PC-3 (cell line): ENCODE results near the gene RB1. TPM values are rescaled to one million over a fixed set of nuclear protein-coding genes. Genes with fewer than 3 reads are reported as not detected.

Source experiments
- ATAC-seq: fragments of 200-7000 bp; cut with Tn5 transposase; 2 replicates; pipeline ENCODE4 v1.9.1; 2020; ENCODE audit warnings: mild to moderate bottlenecking, moderate library complexity
- BruUV-seq: library from RNA; stranded (reverse); fragments of 400-500 nt; replicated peaks from 2 replicates; lab custom pipeline; 2021; lab: Mats Ljungman, UMichigan
- CTCF ChIA-PET: fragments of 300-600 bp; sonication (Branson Sonifier 250); formaldehyde crosslinking; loops from one replicate; lab custom pipeline; 2022; ENCODE audit warnings: antibody characterized with exemption; lab: Charles Lee
- POLR2A ChIA-PET: fragments of 300-600 bp; sonication (Branson Sonifier 250); formaldehyde crosslinking; loops from one replicate; lab custom pipeline; 2022; ENCODE audit warnings: antibody characterized with exemption; ENCODE audit not compliant: unreplicated experiment; lab: Charles Lee
- DNase-seq: peaks from one replicate; pipeline ENCODE4 v3.0.0-alpha.2; 2015
- H2AFZ ChIP-seq: fragments of 300-600 bp; sonication (generic); 2 replicates; pipeline ENCODE4 v1.6.0; 2016; ENCODE audit warnings: antibody characterized with exemption, low read length
- H3F3A ChIP-seq: fragments of 300-600 bp; sonication (generic); one replicate; pipeline ENCODE4 v1.6.0; 2017; ENCODE audit warnings: antibody characterized with exemption, low read length, control low read depth, mild to moderate bottlenecking; ENCODE audit not compliant: unreplicated experiment
- H3K27ac ChIP-seq: fragments of 300-600 bp; sonication (generic); 2 replicates; pipeline ENCODE4 v1.5.1; 2016; ENCODE audit warnings: mild to moderate bottlenecking, low read length
- H3K27me3 ChIP-seq: fragments of 300-600 bp; sonication (generic); 2 replicates; pipeline ENCODE4 v1.6.1; 2016; ENCODE audit warnings: low read length, mixed read lengths
- H3K36me3 ChIP-seq: fragments of 300-600 bp; sonication (generic); 2 replicates; pipeline ENCODE4 v1.6.1; 2016; ENCODE audit warnings: low read depth, mixed run types, low read length, mixed read lengths
- H3K4me1 ChIP-seq: fragments of 300-600 bp; sonication (generic); 2 replicates; pipeline ENCODE4 v1.5.1; 2016; ENCODE audit warnings: low read length; ENCODE audit not compliant: insufficient read depth
- H3K4me2 ChIP-seq: fragments of 300-600 bp; sonication (generic); 2 replicates; pipeline ENCODE4 v1.6.0; 2016; ENCODE audit warnings: low read length
- H3K4me3 ChIP-seq: fragments of 300-600 bp; sonication (generic); 2 replicates; pipeline ENCODE4 v1.5.1; 2016; ENCODE audit warnings: mild to moderate bottlenecking, low read length, mixed read lengths
- H3K79me2 ChIP-seq: fragments of 300-600 bp; sonication (generic); 2 replicates; pipeline ENCODE4 v1.6.1; 2017; ENCODE audit warnings: low read length, mixed read lengths
- H3K9ac ChIP-seq: fragments of 300-600 bp; sonication (generic); 2 replicates; pipeline ENCODE4 v1.6.0; 2016; ENCODE audit warnings: mild to moderate bottlenecking, low read length
- H3K9me2 ChIP-seq: fragments of 300-600 bp; sonication (generic); replicated peaks from 2 replicates; pipeline ENCODE4 v1.6.1; 2016; ENCODE audit warnings: mixed run types, low read length, mixed read lengths
- H3K9me3 ChIP-seq: fragments of 300-600 bp; sonication (generic); 2 replicates; pipeline ENCODE4 v1.6.1; 2016; ENCODE audit warnings: low read length, mixed read lengths
- H4K20me1 ChIP-seq: fragments of 300-600 bp; sonication (generic); 2 replicates; pipeline ENCODE4 v1.6.1; 2016; ENCODE audit warnings: low read length, mixed read lengths
- EZH2 ChIP-seq: fragments of 300-600 bp; sonication (generic); IDR thresholded peaks from one replicate; pipeline ENCODE4 v1.6.1; 2017; ENCODE audit warnings: antibody characterized with exemption, mild to moderate bottlenecking, low read length; ENCODE audit not compliant: unreplicated experiment
- EZH2phosphoT487 ChIP-seq: fragments of 300-600 bp; sonication (generic); IDR thresholded peaks from 2 replicates; pipeline ENCODE4 v1.6.1; 2018; ENCODE audit warnings: mild to moderate bottlenecking, antibody characterized with exemption, low read length, borderline replicate concordance
- intact Hi-C: fragments of 100-400 bp; cut with micrococcal nuclease; formaldehyde crosslinking; loops from 2 replicates; pipeline ENCODE4 v1.9.0; 2023
- total RNA-seq: library from RNA; depleted of rRNA; stranded (reverse); fragments of >200 nt; gene quantifications from 2 replicates; pipeline ENCODE4 v1.2.3, GENCODE V29; 2014
- TF ChIP-seq, protein P1 (sequence below): fragments of 300-600 bp; sonication (generic); conservative IDR thresholded peaks from 2 replicates; pipeline ENCODE4 v1.5.1; 2017; ENCODE audit warnings: antibody characterized with exemption, low read depth, mild to moderate bottlenecking, low read length

Gene RB1
- total RNA-seq, 1 experiment from 2014 or later, result 14.3 TPM

DNA sequence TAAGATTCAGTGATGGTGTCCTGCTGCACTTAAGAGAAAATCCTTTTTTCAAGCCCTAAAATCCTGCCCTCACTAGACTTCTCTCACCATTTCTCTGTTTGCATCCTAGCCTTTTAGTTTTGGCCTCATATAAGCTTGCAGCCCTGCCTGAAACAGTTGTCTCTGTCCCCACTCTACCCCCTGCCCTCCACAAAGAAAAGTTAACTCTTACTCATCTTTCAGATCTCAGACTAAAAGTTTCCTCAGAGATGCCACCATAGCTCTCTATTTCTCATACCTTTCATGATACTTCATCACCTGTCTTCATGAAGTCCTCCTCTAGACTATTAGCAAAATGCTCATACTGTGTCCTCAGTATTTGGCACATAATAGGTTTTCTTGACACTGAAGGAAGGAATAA, 37.4 kb upstream of the RB1 start:
- intact Hi-C loops, result no loop called here
- no peak overlapping the region for H3K4me3 ChIP-seq
- H3K36me3 ChIP-seq, result peaks cover 11% of the 10 kb centered on the region
- no peak overlapping the region for H3K4me2 ChIP-seq
- TF ChIP-seq EZH2, result no peak
- TF ChIP-seq, protein P1, sequence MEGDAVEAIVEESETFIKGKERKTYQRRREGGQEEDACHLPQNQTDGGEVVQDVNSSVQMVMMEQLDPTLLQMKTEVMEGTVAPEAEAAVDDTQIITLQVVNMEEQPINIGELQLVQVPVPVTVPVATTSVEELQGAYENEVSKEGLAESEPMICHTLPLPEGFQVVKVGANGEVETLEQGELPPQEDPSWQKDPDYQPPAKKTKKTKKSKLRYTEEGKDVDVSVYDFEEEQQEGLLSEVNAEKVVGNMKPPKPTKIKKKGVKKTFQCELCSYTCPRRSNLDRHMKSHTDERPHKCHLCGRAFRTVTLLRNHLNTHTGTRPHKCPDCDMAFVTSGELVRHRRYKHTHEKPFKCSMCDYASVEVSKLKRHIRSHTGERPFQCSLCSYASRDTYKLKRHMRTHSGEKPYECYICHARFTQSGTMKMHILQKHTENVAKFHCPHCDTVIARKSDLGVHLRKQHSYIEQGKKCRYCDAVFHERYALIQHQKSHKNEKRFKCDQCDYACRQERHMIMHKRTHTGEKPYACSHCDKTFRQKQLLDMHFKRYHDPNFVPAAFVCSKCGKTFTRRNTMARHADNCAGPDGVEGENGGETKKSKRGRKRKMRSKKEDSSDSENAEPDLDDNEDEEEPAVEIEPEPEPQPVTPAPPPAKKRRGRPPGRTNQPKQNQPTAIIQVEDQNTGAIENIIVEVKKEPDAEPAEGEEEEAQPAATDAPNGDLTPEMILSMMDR, result no peak
- no peak for TF ChIP-seq EZH2phosphoT487
- no peak overlapping the region for H3K9ac ChIP-seq
- H3F3A ChIP-seq, result no peaks in the 10 kb centered on the region
- H3K27ac ChIP-seq, result no peak overlapping the region
- H4K20me1 ChIP-seq, result no peaks in the 10 kb centered on the region
- BruUV-seq, result no TSS peak
- CTCF ChIA-PET, result no interaction called here
- DNase-seq, result no peak
- H3K4me1 ChIP-seq, result peaks cover 12% of the 10 kb centered on the region; the same call in 1 of the 2 replicates
- POLR2A ChIA-PET, result no interaction called here
- H3K27me3 ChIP-seq, result no peaks in the 10 kb centered on the region
- no peak for ATAC-seq
- no peaks in the 10 kb centered on the region for H3K9me3 ChIP-seq
- no peaks in the 10 kb centered on the region for H3K9me2 ChIP-seq
- no peak overlapping the region for H2AFZ ChIP-seq
- H3K79me2 ChIP-seq, result no peaks in the 10 kb centered on the region

DNA sequence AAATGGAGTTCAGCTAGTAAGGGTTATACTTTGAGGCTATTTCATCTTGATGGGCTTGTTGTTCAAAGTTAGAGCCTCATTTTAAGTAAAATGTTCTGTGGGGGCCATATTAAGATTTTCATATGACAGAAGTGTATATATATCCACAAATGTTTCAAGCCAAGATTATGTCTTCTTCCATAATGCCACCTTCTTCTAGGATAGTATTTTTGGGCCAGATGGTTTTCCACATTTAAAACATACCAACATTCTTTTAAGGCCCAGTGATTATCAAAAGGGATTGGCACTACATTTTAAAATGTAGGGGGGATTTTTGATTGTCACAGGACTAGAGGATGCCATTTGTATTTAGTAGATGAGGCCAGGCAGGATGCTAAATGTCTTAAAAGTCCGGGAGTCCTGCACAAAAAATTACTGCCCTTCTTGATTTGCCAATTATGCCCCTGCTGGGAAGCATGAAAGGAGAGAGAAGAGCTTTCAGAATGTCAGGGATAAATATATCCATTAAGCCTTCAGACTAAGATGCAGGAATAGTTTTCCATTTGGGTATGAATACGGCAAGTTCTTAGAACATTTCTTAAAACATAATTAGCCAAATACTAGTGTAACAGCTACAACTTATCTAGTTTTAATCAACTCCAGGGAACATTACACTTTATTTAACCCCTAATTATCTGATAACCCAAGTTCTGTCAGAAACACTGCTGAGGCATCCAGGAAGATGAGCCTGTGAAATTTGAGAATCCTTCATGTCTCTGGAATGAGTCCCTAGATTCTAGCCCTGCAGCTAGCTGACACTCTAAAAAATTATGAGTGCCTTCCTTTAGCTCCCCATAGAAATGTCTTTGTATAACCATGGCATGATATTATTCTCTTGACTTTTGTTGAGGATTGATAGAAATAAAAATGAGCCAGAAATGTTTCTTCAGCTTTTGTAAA, 36.6 kb upstream of the RB1 start:
- no peaks in the 10 kb centered on the region for H4K20me1 ChIP-seq
- ChIA-PET CTCF (interaction anchor here (0.7 kb wide), 1 partner anchor 172 kb away, joined by 3 read pairs; no protein-coding TSS in a partner anchor), POLR2A (no interaction called here)
- TF ChIP-seq EZH2phosphoT487 (no peak), EZH2 (no peak)
- TF ChIP-seq, protein P1, result no peak
- H3K27me3 ChIP-seq, result no peaks in the 10 kb centered on the region
- no peak overlapping the region for H3K4me2 ChIP-seq
- peaks cover 12% of the 10 kb centered on the region; the same call in 1 of the 2 replicates for H3K4me1 ChIP-seq
- H3K9me2 ChIP-seq, result no peaks in the 10 kb centered on the region
- H3K79me2 ChIP-seq, result no peaks in the 10 kb centered on the region
- intact Hi-C loops, result no loop called here
- no peaks in the 10 kb centered on the region for H3F3A ChIP-seq
- H3K36me3 ChIP-seq, result peaks cover 11% of the 10 kb centered on the region
- no peak overlapping the region for H3K4me3 ChIP-seq
- no peak overlapping the region for H2AFZ ChIP-seq
- no TSS peak for BruUV-seq
- no peak overlapping the region for H3K9ac ChIP-seq
- no peaks in the 10 kb centered on the region for H3K9me3 ChIP-seq
- ATAC-seq (no peak), DNase-seq (no peak)
- no peak overlapping the region for H3K27ac ChIP-seq

DNA sequence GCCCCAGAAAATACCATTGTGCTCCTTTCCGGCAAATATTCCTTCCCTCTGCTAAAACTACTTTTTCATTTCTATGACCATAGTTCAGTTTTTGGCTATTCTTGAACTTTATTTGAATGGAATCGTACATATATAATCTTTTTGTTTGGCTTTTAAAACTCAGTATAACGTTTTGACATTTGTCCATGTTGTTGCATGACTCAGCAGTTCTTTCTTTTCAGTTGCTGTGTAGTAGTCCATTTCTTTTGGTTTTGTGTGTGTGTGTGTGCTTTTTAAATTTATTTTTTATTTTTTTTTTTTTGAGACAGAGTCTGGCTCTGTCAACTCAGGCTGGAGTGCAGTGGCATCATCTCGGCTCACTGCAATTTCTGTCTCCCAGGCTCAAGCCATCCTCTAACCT, 35.5 kb upstream of the RB1 start:
- Histone ChIP-seq H3F3A (no peaks in the 10 kb centered on the region), H3K79me2 (no peaks in the 10 kb centered on the region), H3K9me3 (no peaks in the 10 kb centered on the region), H3K36me3 (peaks cover 3% of the 10 kb centered on the region), H3K27me3 (no peaks in the 10 kb centered on the region), H3K9ac (no peak overlapping the region), H3K4me1 (peaks cover 10% of the 10 kb centered on the region; the same call in 1 of the 2 replicates), H4K20me1 (no peaks in the 10 kb centered on the region), H3K4me2 (no peak overlapping the region), H2AFZ (no peak overlapping the region), H3K27ac (no peak overlapping the region), H3K9me2 (no peaks in the 10 kb centered on the region), H3K4me3 (no peak overlapping the region)
- TF ChIP-seq EZH2, result no peak
- TF ChIP-seq, protein P1, result no peak
- no peak for TF ChIP-seq EZH2phosphoT487
- CTCF ChIA-PET, result interaction anchor here (0.6 kb wide), 1 partner anchor 264 kb away, joined by 3 read pairs; no protein-coding TSS in a partner anchor
- BruUV-seq, result no TSS peak
- DNase-seq (no peak), ATAC-seq (no peak)
- POLR2A ChIA-PET, result no interaction called here
- intact Hi-C loops, result no loop called here
